Measurements from ENCODE around the gene STIM2. TPM values are rescaled to one million over a fixed set of nuclear protein-coding genes. Genes with fewer than 3 reads are reported as not detected.

STIM2 gene
- total RNA-seq, 1 experiment from 2014 or later, result 23.9 TPM

- no TSS peak for BruUV-seq (replicated peaks)
- no peak for DNase-seq (ENCODE audit: low read depth, low spot score)
- Histone ChIP-seq H3K4me3 (ENCODE audit: low read depth in 2 of 2, low read length in 2 of 2) (peak overlapping the region; percentile 78 to 90), H3K27ac (ENCODE audit: low read length) (no peak overlapping the region; the same call in 1 of the 2 replicates), H3K27me3 (ENCODE audit: control insufficient read depth, insufficient read depth, low read length) (no peaks in the 10 kb centered on the region; the same call in 1 of the 2 replicates), H3K9me3 (ENCODE audit: control insufficient read depth, insufficient read depth, low read depth, low read length) (no peaks in the 10 kb centered on the region), H3K4me1 (ENCODE audit: control insufficient read depth, insufficient read depth, low read length) (peaks cover 18% of the 10 kb centered on the region), H3K36me3 (ENCODE audit: control insufficient read depth, insufficient read depth, low read length) (peaks cover 4% of the 10 kb centered on the region; the same call in 1 of the 2 replicates)
- peak; percentile 47 for ATAC-seq
- POLR2A ChIA-PET, result interaction anchor here (0.6 to 0.7 kb wide), 3 partner anchors 72 to 413 kb away, joined by 3 to 6 read pairs (median 3); no protein-coding TSS in a partner anchor
- in situ Hi-C loops (cut with HindIII; ENCODE audit: low pct_unique_long_range_greater_than_20kb, low sequenced_read_pairs), result no loop called here
- no peak for TF ChIP-seq TCF7L2 (IDR thresholded peaks at IDR 0.05; ENCODE audit: low read depth, low read length)
- TF ChIP-seq POLR2AphosphoS5 (IDR thresholded peaks at IDR 0.05; ENCODE audit: low read depth, low read length), result no peak
- TF ChIP-seq CTCF (IDR thresholded peaks at IDR 0.05), result no peak
- TF ChIP-seq SIN3A (IDR thresholded peaks at IDR 0.05; ENCODE audit: borderline replicate concordance, insufficient read depth, low read depth, low read length), result no peak
- no peak for TF ChIP-seq REST (IDR thresholded peaks at IDR 0.05; ENCODE audit: insufficient read depth in 1 of 2, low read depth in 2 of 2, low read length in 1 of 2)
- intact Hi-C loops (cut with micrococcal nuclease; ENCODE audit: unreplicated experiment), result loop anchor here (5.0 kb wide), 1 partner anchor 151 kb away; no protein-coding TSS in a partner anchor
- CTCF ChIA-PET, result interaction anchor here (0.6 kb wide), 1 partner anchor 20 kb away, joined by 4 read pairs; no protein-coding TSS in a partner anchor
Observed at GRCh38 chr4:26860922-26861433, 337 bp downstream of the STIM2 start.

GRCh38 chr4:26861434-26862186 is 969 bp downstream of the STIM2 start:
- intact Hi-C loops (cut with micrococcal nuclease; ENCODE audit: unreplicated experiment), result loop anchor here (5.0 kb wide), 1 partner anchor 151 kb away; no protein-coding TSS in a partner anchor
- ChIA-PET POLR2A (interaction anchor here (0.6 to 0.7 kb wide), 3 partner anchors 55 to 412 kb away, joined by 3 to 6 read pairs (median 5); no protein-coding TSS in a partner anchor), CTCF (interaction anchor here (0.6 kb wide), 1 partner anchor 20 kb away, joined by 4 read pairs; no protein-coding TSS in a partner anchor)
- Histone ChIP-seq H3K27me3 (ENCODE audit: control insufficient read depth, insufficient read depth, low read length) (no peaks in the 10 kb centered on the region), H3K4me3 (ENCODE audit: low read depth in 2 of 2, low read length in 2 of 2) (peak overlapping the region; percentile 78 to 90), H3K27ac (ENCODE audit: low read length) (peak overlapping the region; percentile 70), H3K4me1 (ENCODE audit: control insufficient read depth, insufficient read depth, low read length) (peaks cover 18% of the 10 kb centered on the region), H3K9me3 (ENCODE audit: control insufficient read depth, insufficient read depth, low read depth, low read length) (no peaks in the 10 kb centered on the region), H3K36me3 (ENCODE audit: control insufficient read depth, insufficient read depth, low read length) (peaks cover 4% of the 10 kb centered on the region; the same call in 1 of the 2 replicates)
- BruUV-seq (replicated peaks), result no TSS peak
- DNase-seq (ENCODE audit: low read depth, low spot score), result no peak
- TF ChIP-seq SIN3A (IDR thresholded peaks at IDR 0.05; ENCODE audit: borderline replicate concordance, insufficient read depth, low read depth, low read length) (no peak), TCF7L2 (IDR thresholded peaks at IDR 0.05; ENCODE audit: low read depth, low read length) (0 out of 2 replicates have a peak, but pooled peaks have one; percentile 13)
- ATAC-seq, result peak; percentile 51
- in situ Hi-C loops (cut with HindIII; ENCODE audit: low pct_unique_long_range_greater_than_20kb, low sequenced_read_pairs), result no loop called here

Measured in Panc1 (cell line).